Fibroblast of skin of left biceps (primary cell): Measurements from ENCODE around the gene ZC3H18.
A peak's percentile ranks its signal among the peaks of the same experiment; 100 is the strongest.

ENCODE experiments used
- DNase-seq, 2 experiments: peaks; one replicate each; pipeline ENCODE4 v3.0.0-alpha.2; 2013; ENCODE audit warnings: low read depth in 2 of 2

The ZC3H18 gene

GRCh38 chr16:88532434-88533241 lies 37.6 kb upstream of the ZC3H18 start:
- DNase-seq: no peak

- DNase-seq: peak; percentile 17 to 19
Observed at GRCh38 chr16:88533381-88533917, 36.8 kb upstream of the ZC3H18 start.

- peak; percentile 24 to 27 for DNase-seq
Observed at GRCh38 chr16:88533932-88534637, 36.1 kb upstream of the ZC3H18 start.

GRCh38 chr16:88534638-88535190 lies 35.5 kb upstream of the ZC3H18 start:
- no peak for DNase-seq

GRCh38 chr16:88535191-88535856 lies 34.9 kb upstream of the ZC3H18 start:
- no peak for DNase-seq

- DNase-seq: no peak
Observed at GRCh38 chr16:88535857-88536222, 34.4 kb upstream of the ZC3H18 start.

GRCh38 chr16:88536510-88536909 lies 33.7 kb upstream of the ZC3H18 start:
- DNase-seq: no peak

- DNase-seq: no peak
Observed at GRCh38 chr16:88536971-88537751, 33.0 kb upstream of the ZC3H18 start.

GRCh38 chr16:88537859-88538258 lies 32.3 kb upstream of the ZC3H18 start:
- no peak for DNase-seq

- no peak for DNase-seq
Observed at GRCh38 chr16:88538366-88539060, 31.7 kb upstream of the ZC3H18 start.

GRCh38 chr16:88539261-88539651 lies 30.9 kb upstream of the ZC3H18 start:
- no peak for DNase-seq

- DNase-seq: no peak
Observed at GRCh38 chr16:88539652-88540345, 30.4 kb upstream of the ZC3H18 start.

GRCh38 chr16:88540346-88540977 lies 29.7 kb upstream of the ZC3H18 start:
- DNase-seq: no peak

- no peak for DNase-seq
Observed at GRCh38 chr16:88541831-88542616, 28.2 kb upstream of the ZC3H18 start.

GRCh38 chr16:88543230-88543813 lies 26.9 kb upstream of the ZC3H18 start:
- no peak for DNase-seq

- no peak for DNase-seq
Observed at GRCh38 chr16:88545781-88546180, 24.4 kb upstream of the ZC3H18 start.

GRCh38 chr16:88548131-88548874 lies 21.9 kb upstream of the ZC3H18 start:
- no peak for DNase-seq

GRCh38 chr16:88548985-88549384 lies 21.2 kb upstream of the ZC3H18 start:
- no peak for DNase-seq
